ENCODE results near the gene BEST1.

Gene BEST1

GRCh38 chr11:61956191-61957020, 6.3 kb downstream of the BEST1 start:
- Histone ChIP-seq H3K4me3 (no peak overlapping the region), H3K9ac (ENCODE audit: insufficient read length) (no peak overlapping the region), H3K27ac (no peak overlapping the region), H3K9me3 (ENCODE audit: low read depth, low read length) (no peaks in the 10 kb centered on the region), H3K36me3 (ENCODE audit: insufficient read depth, low read length) (no peaks in the 10 kb centered on the region)
- TF ChIP-seq FOXP2 (optimal IDR thresholded peaks at IDR 0.05; ENCODE audit: control extremely low read depth, extremely low read length, insufficient read depth) (no peak), POLR2AphosphoS5 (IDR thresholded peaks at IDR 0.05; ENCODE audit: borderline replicate concordance, low read depth, low read length) (no peak), EZH2 (IDR thresholded peaks at IDR 0.05) (no peak)
- DNase-seq (ENCODE audit: low read depth, low spot score) = no peak

DNA sequence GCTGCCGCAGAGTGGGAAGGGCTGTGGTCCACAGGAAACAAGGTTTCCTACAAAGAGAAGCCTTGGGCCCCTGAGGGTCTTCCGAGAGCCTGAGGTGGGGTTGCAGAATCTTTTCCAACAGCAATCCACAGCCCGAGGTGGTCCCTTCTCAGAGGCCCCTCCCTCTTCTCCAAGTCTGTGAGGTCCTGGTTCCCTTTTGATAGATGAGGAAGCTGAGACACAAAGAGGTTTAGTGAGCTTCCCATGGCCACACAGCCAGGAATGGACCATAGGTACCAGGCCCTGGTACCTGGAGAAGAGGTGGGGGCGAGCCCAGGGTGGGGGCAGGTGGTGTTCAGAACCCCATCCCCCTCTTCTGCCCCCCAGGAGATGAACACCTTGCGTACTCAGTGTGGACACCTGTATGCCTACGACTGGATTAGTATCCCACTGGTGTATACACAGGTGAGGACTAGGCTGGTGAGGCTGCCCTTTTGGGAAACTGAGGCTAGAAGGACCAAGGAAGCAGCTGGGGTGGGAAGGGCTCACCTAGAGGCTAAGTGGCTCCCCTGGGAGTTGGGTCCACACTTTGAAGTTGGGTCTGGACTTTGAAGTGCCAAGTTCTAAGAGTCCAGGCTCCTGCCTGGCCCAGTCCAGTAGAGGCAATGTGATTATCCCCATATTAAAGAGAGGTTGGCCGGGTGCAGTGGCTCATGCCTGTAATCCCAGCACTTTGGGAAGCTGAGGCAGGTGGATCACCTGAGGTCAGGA, 7.0 kb downstream of the BEST1 start:
- TF ChIP-seq FOXP2 (optimal IDR thresholded peaks at IDR 0.05; ENCODE audit: control extremely low read depth, extremely low read length, insufficient read depth) (no peak), EZH2 (IDR thresholded peaks at IDR 0.05) (no peak), POLR2AphosphoS5 (IDR thresholded peaks at IDR 0.05; ENCODE audit: borderline replicate concordance, low read depth, low read length) (no peak)
- Histone ChIP-seq H3K36me3 (ENCODE audit: insufficient read depth, low read length) (no peaks in the 10 kb centered on the region), H3K9me3 (ENCODE audit: low read depth, low read length) (no peaks in the 10 kb centered on the region), H3K4me3 (no peak overlapping the region), H3K9ac (ENCODE audit: insufficient read length) (no peak overlapping the region), H3K27ac (no peak overlapping the region)
- no peak for DNase-seq (ENCODE audit: low read depth, low spot score)

DNA sequence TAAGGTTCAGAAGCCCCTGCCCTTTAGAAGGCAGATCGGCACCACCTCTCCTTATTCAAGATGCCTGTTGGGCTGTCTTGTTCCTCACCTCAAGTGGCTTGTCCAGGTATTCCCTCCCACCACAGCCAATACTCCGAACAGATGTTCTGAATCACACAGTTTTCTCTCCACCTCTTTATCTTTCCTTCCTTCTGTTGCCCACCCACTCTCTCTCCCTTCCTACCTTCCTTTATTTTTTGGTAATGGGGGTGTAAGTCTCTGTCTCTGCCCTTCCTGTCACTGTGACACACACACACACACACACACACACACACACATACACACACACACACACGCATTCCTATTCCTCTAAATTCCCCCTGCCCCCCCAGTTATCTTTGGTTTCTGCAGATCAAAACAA, 8.4 kb downstream of the BEST1 start:
- no peak overlapping the region for H3K27ac ChIP-seq
- H3K36me3 ChIP-seq (ENCODE audit: insufficient read depth, low read length) = peaks cover 6% of the 10 kb centered on the region
- H3K9me3 ChIP-seq (ENCODE audit: low read depth, low read length) = no peaks in the 10 kb centered on the region
- no peak overlapping the region for H3K9ac ChIP-seq (ENCODE audit: insufficient read length)
- DNase-seq (ENCODE audit: low read depth, low spot score) = no peak
- TF ChIP-seq FOXP2 (optimal IDR thresholded peaks at IDR 0.05; ENCODE audit: control extremely low read depth, extremely low read length, insufficient read depth) = no peak
- no peak for TF ChIP-seq POLR2AphosphoS5 (IDR thresholded peaks at IDR 0.05; ENCODE audit: borderline replicate concordance, low read depth, low read length)
- no peak for TF ChIP-seq EZH2 (IDR thresholded peaks at IDR 0.05)
- H3K4me3 ChIP-seq = no peak overlapping the region

GRCh38 chr11:61959114-61959513, 9.0 kb downstream of the BEST1 start:
- no peak overlapping the region for H3K27ac ChIP-seq
- peaks cover 12% of the 10 kb centered on the region for H3K36me3 ChIP-seq (ENCODE audit: insufficient read depth, low read length)
- H3K9me3 ChIP-seq (ENCODE audit: low read depth, low read length) = no peaks in the 10 kb centered on the region
- no peak overlapping the region for H3K9ac ChIP-seq (ENCODE audit: insufficient read length)
- TF ChIP-seq FOXP2 (optimal IDR thresholded peaks at IDR 0.05; ENCODE audit: control extremely low read depth, extremely low read length, insufficient read depth) (no peak), POLR2AphosphoS5 (IDR thresholded peaks at IDR 0.05; ENCODE audit: borderline replicate concordance, low read depth, low read length) (no peak), EZH2 (IDR thresholded peaks at IDR 0.05) (no peak)
- no peak for DNase-seq (ENCODE audit: low read depth, low spot score)
- no peak overlapping the region for H3K4me3 ChIP-seq

GRCh38 chr11:61959678-61960077, 9.5 kb downstream of the BEST1 start:
- no peak overlapping the region for H3K27ac ChIP-seq
- H3K36me3 ChIP-seq (ENCODE audit: insufficient read depth, low read length) = peaks cover 17% of the 10 kb centered on the region
- no peaks in the 10 kb centered on the region for H3K9me3 ChIP-seq (ENCODE audit: low read depth, low read length)
- no peak overlapping the region for H3K9ac ChIP-seq (ENCODE audit: insufficient read length)
- TF ChIP-seq FOXP2 (optimal IDR thresholded peaks at IDR 0.05; ENCODE audit: control extremely low read depth, extremely low read length, insufficient read depth) (no peak), EZH2 (IDR thresholded peaks at IDR 0.05) (no peak), POLR2AphosphoS5 (IDR thresholded peaks at IDR 0.05; ENCODE audit: borderline replicate concordance, low read depth, low read length) (no peak)
- no peak overlapping the region for H3K4me3 ChIP-seq
- DNase-seq (ENCODE audit: low read depth, low spot score) = no peak

DNA sequence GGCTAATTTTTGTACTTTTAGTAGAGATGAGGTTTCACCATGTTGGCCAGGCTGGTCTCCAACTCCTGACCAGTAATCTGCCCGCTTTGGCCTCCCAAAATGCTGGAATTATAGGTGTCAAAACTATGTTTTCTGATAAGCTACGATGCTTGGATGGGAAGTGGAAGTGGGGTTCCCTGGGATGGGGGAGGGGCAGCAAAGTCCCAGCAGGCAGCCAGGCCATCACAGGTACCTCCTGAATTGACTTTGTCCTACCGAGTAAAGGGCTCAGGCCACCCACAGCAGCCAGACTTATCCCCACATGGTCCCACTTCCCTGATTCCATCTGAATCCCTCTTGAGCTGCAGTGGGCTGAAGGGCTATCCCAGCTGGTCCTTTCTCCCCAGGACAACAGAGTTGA, 10.4 kb downstream of the BEST1 start:
- Histone ChIP-seq H3K9me3 (ENCODE audit: low read depth, low read length) (no peaks in the 10 kb centered on the region), H3K9ac (ENCODE audit: insufficient read length) (no peak overlapping the region), H3K4me3 (no peak overlapping the region), H3K27ac (no peak overlapping the region), H3K36me3 (ENCODE audit: insufficient read depth, low read length) (peaks cover 26% of the 10 kb centered on the region)
- TF ChIP-seq EZH2 (IDR thresholded peaks at IDR 0.05) (no peak), POLR2AphosphoS5 (IDR thresholded peaks at IDR 0.05; ENCODE audit: borderline replicate concordance, low read depth, low read length) (no peak), FOXP2 (optimal IDR thresholded peaks at IDR 0.05; ENCODE audit: control extremely low read depth, extremely low read length, insufficient read depth) (no peak)
- no peak for DNase-seq (ENCODE audit: low read depth, low spot score)

DNA sequence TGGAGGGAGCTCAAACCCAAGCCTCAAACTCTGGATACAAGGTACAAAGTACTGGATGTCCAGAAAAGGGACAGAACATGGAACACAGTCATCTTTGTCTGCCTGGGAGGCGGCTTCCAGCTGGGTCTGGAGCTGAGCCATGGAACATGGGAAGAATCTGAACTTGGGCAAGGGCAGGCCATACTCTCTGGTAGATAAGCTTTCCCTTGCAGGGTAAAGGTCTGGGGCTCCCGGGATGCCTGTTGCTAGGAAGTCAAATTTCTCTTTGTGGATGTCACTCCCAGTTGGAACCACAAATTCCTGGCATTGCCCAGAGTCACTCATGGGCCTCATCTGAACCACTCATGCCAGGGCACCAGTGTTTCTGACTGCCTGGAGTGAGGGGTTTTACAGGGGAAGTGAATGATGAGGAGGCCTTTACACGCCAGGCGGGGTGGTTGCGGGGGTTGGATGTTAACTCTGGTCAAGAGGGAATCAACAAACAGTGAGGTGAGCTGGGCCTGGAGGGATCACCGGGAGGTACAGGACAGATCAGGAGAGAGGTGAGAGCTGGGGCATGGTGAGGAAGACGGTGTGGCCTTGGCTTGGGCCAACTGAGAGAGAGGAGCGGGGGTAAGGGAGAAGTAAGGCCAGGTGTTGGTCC, 11.5 kb downstream of the BEST1 start:
- Histone ChIP-seq H3K4me3 (no peak overlapping the region), H3K27ac (no peak overlapping the region)
- no peak for DNase-seq (ENCODE audit: low read depth, low spot score)

More for the DNA sequence above, 11.5 kb downstream of the BEST1 start:
- Histone ChIP-seq H3K36me3 (ENCODE audit: insufficient read depth, low read length) (peaks cover 37% of the 10 kb centered on the region), H3K9me3 (ENCODE audit: low read depth, low read length) (no peaks in the 10 kb centered on the region), H3K9ac (ENCODE audit: insufficient read length) (no peak overlapping the region)
- TF ChIP-seq FOXP2 (optimal IDR thresholded peaks at IDR 0.05; ENCODE audit: control extremely low read depth, extremely low read length, insufficient read depth) (no peak), EZH2 (IDR thresholded peaks at IDR 0.05) (no peak)
